H1 (cell line): ENCODE measurements around the gene PLCL1. TPM values are rescaled to one million over a fixed set of nuclear protein-coding genes. Genes with fewer than 3 reads are reported as not detected.

ENCODE experiments used
- MAFK ChIP-seq: IDR thresholded peaks from 2 replicates; pipeline ENCODE4 v1.6.1; 2012; ENCODE audit warnings: low read depth, mild to moderate bottlenecking, improper control_type of control experiment, low read length
- POLR2A ChIP-seq, 2 experiments: IDR thresholded peaks; 1 replicate in 1 of 2; 2 replicates in 1 of 2; pipeline ENCODE4 v1.6.1; 2011; ENCODE audit warnings: low read depth in 2 of 2, low read length in 2 of 2, mild to moderate bottlenecking in 2 of 2; ENCODE audit errors: control extremely low read depth in 1 of 2
- RBBP5 ChIP-seq: IDR thresholded peaks from 2 replicates; pipeline ENCODE4 v1.7.1; 2012; ENCODE audit warnings: low read depth, mild to moderate bottlenecking, inconsistent platforms, low read length, moderate library complexity, borderline replicate concordance
- RNF2 ChIP-seq: fragments of 200-900, 300-1000 bp; sonication (generic); IDR thresholded peaks from 2 replicates; pipeline ENCODE4 v1.7.1; 2016; ENCODE audit warnings: borderline replicate concordance, low read depth, mild to moderate bottlenecking, antibody characterized with exemption, low read length; ENCODE audit not compliant: poor library complexity, severe bottlenecking; ENCODE audit errors: missing control alignments
- SIN3A ChIP-seq, 2 experiments: IDR thresholded peaks in 1 of 2; conservative IDR thresholded peaks in 1 of 2; 2 replicates each; pipeline ENCODE4 v1.6.1; 2011 to 2012; ENCODE audit warnings: low read length in 2 of 2, improper control_type of control experiment in 1 of 2, low read depth in 1 of 2, mild to moderate bottlenecking in 1 of 2
- SUZ12 ChIP-seq: fragments of 200-600 bp; sonication (generic); IDR thresholded peaks from 2 replicates; pipeline ENCODE4 v1.6.1; 2012; ENCODE audit warnings: mild to moderate bottlenecking, inconsistent platforms, low read length, moderate library complexity, mixed read lengths
- polyA plus RNA-seq, 7 experiments: library from polyadenylated mRNA; depleted of rRNA in 3 of 7; stranded (reverse) in 5 of 7; unstranded in 2 of 7; fragments of >200 nt in 5 of 7; fragments of 200-250 nt in 2 of 7; gene quantifications; 1 replicate in 5 of 7; 2 replicates in 1 of 7; 4 replicates in 1 of 7; pipeline versions ENCODE4 v1.2.1 to v1.2.3, GENCODE V29; 2011 to 2013; ENCODE audit warnings: missing spikeins in 2 of 7, mixed read lengths in 2 of 7
- total RNA-seq: library from RNA; stranded (reverse); fragmentation: NEBNext Ultra II Directional; extraction: Animal tissue kit (Norgen Biotek cat#: 25700); gene quantifications from 2 replicates; pipeline ENCODE4 v1.2.1, GENCODE V29; 2021

The PLCL1 gene
- total and polyA plus RNA-seq, 2 of the 8 experiments (the other 6 are each of a cell fraction or from before 2014, with no cell fraction given), result not detected

GRCh38 chr2:197943731-197944130 lies 139.3 kb downstream of the PLCL1 start (continued):
- TF ChIP-seq RBBP5 (no peak), RNF2 (no peak), SIN3A (conservative IDR thresholded peaks at IDR 0.05 in 1 of 2, IDR thresholded peaks at IDR 0.05 in 1 of 2; ENCODE audit: low read depth in 1 of 2, low read length in 2 of 2) (no peak), SUZ12 (no peak), POLR2A (IDR thresholded peaks at IDR 0.05; ENCODE audit: control extremely low read depth in 1 of 2, low read depth in 2 of 2, low read length in 2 of 2) (no peak), MAFK (no peak)
